LNCAP (cell line): ENCODE results near the gene HEATR9.

Experiments used
- TF ChIP-seq, protein P1 (sequence below): fragments of 450-650 bp; IDR thresholded peaks from 2 replicates; pipeline ENCODE4 v1.5.1; 2017; ENCODE audit warnings: mild to moderate bottlenecking

HEATR9 gene

GRCh38 chr17:35819455-35819854 lies 49.2 kb downstream of the HEATR9 start:
- TF ChIP-seq, protein P1, sequence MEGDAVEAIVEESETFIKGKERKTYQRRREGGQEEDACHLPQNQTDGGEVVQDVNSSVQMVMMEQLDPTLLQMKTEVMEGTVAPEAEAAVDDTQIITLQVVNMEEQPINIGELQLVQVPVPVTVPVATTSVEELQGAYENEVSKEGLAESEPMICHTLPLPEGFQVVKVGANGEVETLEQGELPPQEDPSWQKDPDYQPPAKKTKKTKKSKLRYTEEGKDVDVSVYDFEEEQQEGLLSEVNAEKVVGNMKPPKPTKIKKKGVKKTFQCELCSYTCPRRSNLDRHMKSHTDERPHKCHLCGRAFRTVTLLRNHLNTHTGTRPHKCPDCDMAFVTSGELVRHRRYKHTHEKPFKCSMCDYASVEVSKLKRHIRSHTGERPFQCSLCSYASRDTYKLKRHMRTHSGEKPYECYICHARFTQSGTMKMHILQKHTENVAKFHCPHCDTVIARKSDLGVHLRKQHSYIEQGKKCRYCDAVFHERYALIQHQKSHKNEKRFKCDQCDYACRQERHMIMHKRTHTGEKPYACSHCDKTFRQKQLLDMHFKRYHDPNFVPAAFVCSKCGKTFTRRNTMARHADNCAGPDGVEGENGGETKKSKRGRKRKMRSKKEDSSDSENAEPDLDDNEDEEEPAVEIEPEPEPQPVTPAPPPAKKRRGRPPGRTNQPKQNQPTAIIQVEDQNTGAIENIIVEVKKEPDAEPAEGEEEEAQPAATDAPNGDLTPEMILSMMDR = no peak

- TF ChIP-seq, protein P1 = no peak
Measured at GRCh38 chr17:35817196-35817595, 51.5 kb downstream of the HEATR9 start.

DNA sequence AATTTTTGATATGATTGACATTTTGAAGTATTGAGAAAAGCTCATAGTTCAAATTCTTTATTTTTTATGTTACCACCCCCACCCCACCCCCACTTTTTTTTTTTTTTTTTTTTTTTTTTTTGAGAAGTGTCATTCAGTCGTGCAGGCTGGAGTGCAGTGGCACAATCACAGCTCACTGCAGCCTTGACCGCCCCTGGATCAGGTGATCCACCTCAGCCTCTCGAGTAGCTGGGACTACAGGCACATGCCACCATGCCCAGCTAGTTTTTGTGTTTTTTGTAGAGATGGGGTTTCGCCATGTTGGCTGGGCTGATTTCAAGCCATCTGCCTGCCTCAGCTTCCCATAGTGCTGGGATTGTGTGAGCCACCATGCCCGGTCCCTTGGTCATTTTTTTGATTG lies 52.0 kb downstream of the HEATR9 start:
- TF ChIP-seq, protein P1 = no peak

- TF ChIP-seq, protein P1 = no peak
Measured at GRCh38 chr17:35812456-35812855, 56.2 kb downstream of the HEATR9 start.

GRCh38 chr17:35811759-35812158 lies 56.9 kb downstream of the HEATR9 start:
- TF ChIP-seq, protein P1 = no peak

GRCh38 chr17:35809855-35810461 lies 58.7 kb downstream of the HEATR9 start:
- TF ChIP-seq, protein P1 = no peak

DNA sequence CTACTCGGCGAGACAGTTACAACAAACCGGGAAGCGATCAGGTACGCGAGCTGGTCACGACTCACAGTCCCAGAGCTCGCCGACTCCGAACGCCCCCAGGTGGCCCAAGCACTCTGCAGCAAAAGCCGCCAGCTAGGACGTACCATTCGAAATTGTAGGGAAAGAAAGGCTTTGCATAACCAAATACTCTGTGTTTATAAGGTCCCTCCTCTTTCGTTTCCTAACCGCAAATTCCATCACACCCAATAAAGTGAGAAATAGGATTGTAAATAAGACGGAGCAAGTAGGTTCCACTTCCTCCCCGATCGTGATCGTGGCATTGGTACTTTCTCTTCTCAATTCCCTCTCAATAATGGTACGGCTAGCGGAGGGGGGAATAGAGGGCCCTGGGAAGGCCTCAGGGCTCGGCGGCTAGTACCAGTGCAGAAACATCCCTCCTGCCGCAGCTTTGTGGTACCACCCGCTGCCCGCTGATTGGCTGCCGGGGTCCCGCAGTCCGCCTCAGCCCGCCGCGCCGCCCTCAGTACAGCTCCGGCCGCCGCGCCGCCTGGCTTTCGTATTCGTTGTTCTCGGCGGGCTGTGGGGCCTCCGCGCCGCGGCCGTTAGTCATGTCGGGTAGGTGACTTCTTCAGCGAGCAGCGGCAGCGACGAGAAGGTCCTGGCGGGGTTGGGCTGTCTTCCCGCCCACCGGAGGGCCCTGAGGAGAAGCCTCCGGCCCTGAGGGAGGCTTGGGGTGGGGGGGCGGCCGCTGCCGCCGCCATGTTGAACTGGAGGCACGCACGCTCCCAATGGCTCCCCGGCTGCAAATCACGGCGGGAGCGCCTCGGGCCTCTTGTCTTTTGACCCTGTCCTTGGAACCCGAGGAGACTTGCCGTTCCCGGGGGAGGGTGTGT lies 59.5 kb downstream of the HEATR9 start, which contains the start of gene TAF15:
Gene TAF15, plus strand, starts transcription at position 523 of the 893 bp plus-strand sequence. Its CDS starts 86 bp downstream, at position 609.
- TF ChIP-seq, protein P1 = peak; percentile 85
